A172 (cell line): ENCODE data around the gene CRYL1. TPM values are rescaled to one million over a fixed set of nuclear protein-coding genes. Genes with fewer than 3 reads are reported as not detected.

ENCODE experiments used
- DNase-seq: peaks from one replicate; pipeline ENCODE4 v3.0.0-alpha.2; 2015; ENCODE audit warnings: low spot score
- total RNA-seq: library from RNA; depleted of rRNA; stranded (reverse); fragments of >200 nt; shearing (Covaris generic); gene quantifications from 2 replicates; pipeline ENCODE4 v1.2.3, GENCODE V29; 2014; rRNA removed

The CRYL1 gene
- total RNA-seq, 1 experiment from 2014 or later = 10.5 TPM

GRCh38 chr13:20373861-20374260 is 151.8 kb downstream of the CRYL1 start:
- DNase-seq = no peak

- DNase-seq = no peak
Measured at GRCh38 chr13:20371825-20372224, 153.8 kb downstream of the CRYL1 start.

- no peak for DNase-seq
Measured at GRCh38 chr13:20370815-20371421, 154.7 kb downstream of the CRYL1 start.

- DNase-seq = no peak
Measured at GRCh38 chr13:20369886-20370361, 155.7 kb downstream of the CRYL1 start.

GRCh38 chr13:20366056-20366455 is 159.6 kb downstream of the CRYL1 start:
- no peak for DNase-seq

- DNase-seq = no peak
Measured at GRCh38 chr13:20363603-20364002, 162.1 kb downstream of the CRYL1 start.

- DNase-seq = no peak
Measured at GRCh38 chr13:20363172-20363571, 162.5 kb downstream of the CRYL1 start.

- no peak for DNase-seq
Measured at GRCh38 chr13:20362484-20363041, 163.1 kb downstream of the CRYL1 start.

- DNase-seq = no peak
Measured at GRCh38 chr13:20360835-20361412, 164.7 kb downstream of the CRYL1 start.

- DNase-seq = peak; percentile 16
Measured at GRCh38 chr13:20360041-20360491, 165.6 kb downstream of the CRYL1 start.

GRCh38 chr13:20359335-20359734 is 166.3 kb downstream of the CRYL1 start:
- peak; percentile 96 for DNase-seq

- DNase-seq = no peak
Measured at GRCh38 chr13:20358022-20358421, 167.6 kb downstream of the CRYL1 start.

- DNase-seq = no peak
Measured at GRCh38 chr13:20356444-20356843, 169.2 kb downstream of the CRYL1 start.

GRCh38 chr13:20354722-20355121 is 170.9 kb downstream of the CRYL1 start:
- no peak for DNase-seq

GRCh38 chr13:20353973-20354372 is 171.7 kb downstream of the CRYL1 start:
- DNase-seq = no peak

Other genes starting within 250 kb of the CRYL1 start
- gene IFT88, start 41.3 kb upstream of the CRYL1 start, total RNA-seq = 19.6 and 22.6 TPM in 2 replicates
- gene IL17D, start 177.8 kb upstream of the CRYL1 start, total RNA-seq = 0.34 and 2.2 TPM in 2 replicates
- gene EEF1AKMT1, start 248.1 kb upstream of the CRYL1 start, total RNA-seq = 10.7 and 16.8 TPM in 2 replicates